Breast epithelium (tissue), 4 donors: ENCODE data around the gene ACTN4. TPM values are rescaled to one million over a fixed set of nuclear protein-coding genes. Genes with fewer than 3 reads are reported as not detected.

Source experiments
- DNase-seq, 2 donors: peaks; one replicate each; pipeline ENCODE4 v3.0.0-alpha.2; 2019; ENCODE audit warnings: low spot score in 2 of 2
- H3K27ac ChIP-seq, 2 donors: fragments of 200-600 bp; sonication (generic) in 1 of 2; one replicate each; pipeline ENCODE4 v1.5.1; 2016 to 2019; ENCODE audit warnings: mild to moderate bottlenecking in 1 of 2
- H3K27me3 ChIP-seq, 2 donors: fragments of 200-600 bp; sonication (generic) in 1 of 2; one replicate each; pipeline versions ENCODE4 v1.5.1 to v1.6.0; 2017 to 2019; ENCODE audit warnings: control low read depth in 1 of 2, mild to moderate bottlenecking in 1 of 2
- H3K36me3 ChIP-seq: fragments of 200-600 bp; one replicate; pipeline ENCODE4 v1.5.1; 2019
- H3K4me1 ChIP-seq, 2 donors: fragments of 200-600 bp; sonication (generic); one replicate each; pipeline ENCODE4 v1.5.1; 2016 to 2019; ENCODE audit warnings: control low read depth in 1 of 2
- H3K4me3 ChIP-seq, 3 donors: fragments of 200-600 bp; sonication (generic); 1 replicate in 2 of 3; 2 replicates in 1 of 3; pipeline ENCODE4 v1.5.1; 2016 to 2019; ENCODE audit warnings: mild to moderate bottlenecking in 3 of 3, moderate library complexity in 2 of 3
- H3K9me3 ChIP-seq, 2 donors: fragments of 200-600 bp; sonication (generic) in 1 of 2; one replicate each; pipeline ENCODE4 v1.5.1; 2016 to 2019; ENCODE audit warnings: control low read depth in 1 of 2
- CTCF ChIP-seq, 3 donors: fragments of 450-650 bp; IDR thresholded peaks; one replicate each; pipeline ENCODE4 v1.5.1; 2016 to 2017; ENCODE audit warnings: antibody characterized with exemption in 3 of 3, mild to moderate bottlenecking in 3 of 3, moderate library complexity in 3 of 3
- POLR2A ChIP-seq: fragments of 450-650 bp; IDR thresholded peaks from one replicate; pipeline ENCODE4 v1.6.1; 2016; ENCODE audit warnings: antibody characterized with exemption, mild to moderate bottlenecking, moderate library complexity
- POLR2AphosphoS5 ChIP-seq, 3 donors: sonication (generic); formaldehyde crosslinking; IDR thresholded peaks; one replicate each; pipeline ENCODE4 v1.6.1; 2017; ENCODE audit warnings: antibody characterized with exemption in 3 of 3
- intact Hi-C: fragments of 100-400 bp; cut with DNase I; formaldehyde crosslinking; loops from one replicate; pipeline ENCODE4 v1.15.1; 2023; ENCODE audit warnings: low total_unique reads
- total RNA-seq, 3 donors: library from RNA; depleted of rRNA; stranded (reverse); fragments of >200 nt; gene quantifications; one replicate each; pipeline ENCODE4 v1.1.0, GENCODE V29; 2016

The ACTN4 gene
- total RNA-seq, 3 donors from 2014 or later, result 182 to 296 (median 269) TPM

- Histone ChIP-seq H3K27me3 (no peaks in the 10 kb centered on the region), H3K9me3 (no peaks in the 10 kb centered on the region), H3K4me3 (no peak overlapping the region), H3K4me1 (peaks cover 5 to 11% of the 10 kb centered on the region in 2 donors), H3K27ac (peak overlapping the region; percentile 43 to 75), H3K36me3 (no peaks in the 10 kb centered on the region)
- DNase-seq, result peak in 1 of 2 donors; percentile 23
- TF ChIP-seq POLR2A (no peak), POLR2AphosphoS5 (IDR thresholded peaks at IDR 0.05) (no peak), CTCF (IDR thresholded peaks at IDR 0.05) (no peak)
- intact Hi-C loops, result no loop called here
Measured at GRCh38 chr19:38726284-38726673, 78.8 kb downstream of the ACTN4 start.

- H3K27ac ChIP-seq, result peak overlapping the region; percentile 43 to 75
- no peaks in the 10 kb centered on the region for H3K27me3 ChIP-seq
- intact Hi-C loops, result no loop called here
- H3K4me3 ChIP-seq, result no peak overlapping the region
- no peak for DNase-seq
- peaks cover 2 to 5% of the 10 kb centered on the region in 2 donors for H3K4me1 ChIP-seq
- no peaks in the 10 kb centered on the region for H3K9me3 ChIP-seq
- no peak for TF ChIP-seq POLR2AphosphoS5 (IDR thresholded peaks at IDR 0.05)
- H3K36me3 ChIP-seq, result no peaks in the 10 kb centered on the region
Measured at GRCh38 chr19:38726761-38727301, 79.4 kb downstream of the ACTN4 start.

- no peak for DNase-seq
- no peaks in the 10 kb centered on the region for H3K4me1 ChIP-seq
Measured at GRCh38 chr19:38727306-38727867, 79.9 kb downstream of the ACTN4 start.

GRCh38 chr19:38727868-38728660 is 80.6 kb downstream of the ACTN4 start:
- TF ChIP-seq POLR2A (no peak), POLR2AphosphoS5 (IDR thresholded peaks at IDR 0.05) (no peak), CTCF (IDR thresholded peaks at IDR 0.05) (no peak)
- Histone ChIP-seq H3K4me3 (no peak overlapping the region), H3K36me3 (no peaks in the 10 kb centered on the region), H3K27ac (peak overlapping the region; percentile 43 to 75), H3K4me1 (no peaks in the 10 kb centered on the region), H3K27me3 (no peaks in the 10 kb centered on the region), H3K9me3 (no peaks in the 10 kb centered on the region)
- intact Hi-C loops, result no loop called here
- no peak for DNase-seq

More at GRCh38 chr19:38727306-38727867, 79.9 kb downstream of the ACTN4 start:
- no peaks in the 10 kb centered on the region for H3K27me3 ChIP-seq
- intact Hi-C loops, result no loop called here
- H3K4me3 ChIP-seq, result no peak overlapping the region
- no peaks in the 10 kb centered on the region for H3K9me3 ChIP-seq
- TF ChIP-seq POLR2AphosphoS5 (IDR thresholded peaks at IDR 0.05) (no peak), CTCF (IDR thresholded peaks at IDR 0.05) (no peak), POLR2A (no peak)
- no peaks in the 10 kb centered on the region for H3K36me3 ChIP-seq
- H3K27ac ChIP-seq, result peak overlapping the region; percentile 43 to 75

- TF ChIP-seq POLR2A (no peak), CTCF (IDR thresholded peaks at IDR 0.05) (no peak), POLR2AphosphoS5 (IDR thresholded peaks at IDR 0.05) (no peak)
Measured at GRCh38 chr19:38728752-38729541, 81.5 kb downstream of the ACTN4 start.

More at GRCh38 chr19:38728752-38729541, 81.5 kb downstream of the ACTN4 start:
- H3K27ac ChIP-seq, result peak overlapping the region; percentile 55 to 61
- no peaks in the 10 kb centered on the region for H3K4me1 ChIP-seq
- DNase-seq, result peak in 1 of 2 donors; percentile 19
- H3K4me3 ChIP-seq, result no peak overlapping the region
- intact Hi-C loops, result no loop called here
- H3K36me3 ChIP-seq, result no peaks in the 10 kb centered on the region
- H3K9me3 ChIP-seq, result no peaks in the 10 kb centered on the region
- no peaks in the 10 kb centered on the region for H3K27me3 ChIP-seq
